Erythroblast (primary cell): ENCODE results near the gene NXN.

ENCODE experiments used
- GATA1 ChIP-seq: IDR thresholded peaks from 2 replicates; pipeline ENCODE4 v1.6.1; 2011; ENCODE audit warnings: low read depth, mild to moderate bottlenecking, control low read depth, low read length, moderate library complexity
- POLR2A ChIP-seq: IDR thresholded peaks from 2 replicates; pipeline ENCODE4 v1.6.1; 2011; ENCODE audit warnings: mild to moderate bottlenecking, low read length

DNA sequence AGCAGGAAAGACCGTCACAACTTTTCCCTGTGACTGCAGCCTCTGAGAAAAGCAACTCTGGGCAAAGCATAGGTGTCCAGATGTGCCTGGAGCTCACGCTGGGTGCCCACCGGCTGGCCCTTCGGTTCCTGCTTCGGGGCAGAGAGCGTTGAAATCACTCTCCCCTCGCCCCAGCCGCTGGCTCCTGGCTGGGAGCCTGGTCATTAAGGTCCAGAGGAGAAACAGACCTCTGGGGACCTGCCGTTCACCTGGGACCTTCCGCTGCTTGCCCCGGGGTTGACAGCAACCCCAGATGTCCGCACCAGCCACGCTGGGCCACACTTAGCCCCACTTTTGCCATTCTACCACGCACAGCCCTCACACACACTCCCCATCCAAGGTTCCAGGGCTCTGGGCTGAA, 184.3 kb downstream of the NXN start:
- no peak for TF ChIP-seq POLR2A
- TF ChIP-seq GATA1: no peak
